HG02938 (cell line): ENCODE data around the gene RPP30.
A peak's percentile ranks its signal among the peaks of the same experiment; 100 is the strongest.

ENCODE experiments used
- ATAC-seq: cut with Tn5 transposase; IDR thresholded peaks from one replicate; pipeline ENCODE4 v1.9.1; 2021; ENCODE audit warnings: mild to moderate bottlenecking, moderate library complexity; ENCODE audit not compliant: unreplicated experiment

The RPP30 gene

GRCh38 chr10:90871766-90872647 is at the start of gene RPP30:
RPP30 (plus strand) TSS chr10:90871974; CDS start chr10:90871987, 13 bp downstream.
- ATAC-seq: peak; percentile 97

DNA sequence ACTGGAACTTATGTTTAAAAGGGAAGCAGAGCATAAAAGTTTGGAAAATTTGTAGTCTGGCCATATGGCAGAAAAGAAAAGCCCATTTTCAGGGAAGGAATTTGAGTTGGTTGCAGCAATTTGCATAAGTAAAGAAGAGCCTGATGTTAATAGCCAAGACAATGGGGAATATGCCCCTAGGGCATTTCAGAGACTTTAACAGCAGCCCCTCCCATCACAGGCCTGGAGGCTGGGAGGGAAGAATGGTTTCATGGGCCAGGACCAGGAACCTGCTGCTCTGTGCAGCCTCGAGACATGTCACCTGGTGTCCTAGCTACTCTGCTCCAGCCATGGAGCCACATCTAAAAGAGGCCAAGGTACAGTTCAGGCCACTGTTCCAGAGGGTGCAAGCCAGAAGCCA is 49.3 kb upstream of the RPP30 start:
- ATAC-seq: no peak

DNA sequence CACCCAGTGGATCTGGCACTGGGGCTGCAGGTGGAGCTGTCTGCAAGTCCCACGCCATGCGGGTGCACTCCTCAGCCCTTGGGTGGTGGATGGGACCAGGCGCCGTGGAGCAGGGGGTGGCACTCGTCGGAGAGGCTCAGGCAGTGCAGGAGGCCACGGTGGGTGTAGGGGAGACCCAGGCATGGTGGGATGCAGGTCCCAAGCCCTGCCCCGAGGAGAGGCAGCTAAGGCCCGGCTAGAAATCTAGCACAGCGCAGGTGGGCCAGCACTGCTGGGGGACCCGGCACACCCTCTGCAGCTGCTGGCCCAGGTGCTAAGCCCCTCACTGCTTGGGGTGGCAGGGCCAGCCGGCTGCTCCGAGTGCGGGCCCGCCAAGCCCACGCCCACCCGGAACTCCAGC is 39.7 kb upstream of the RPP30 start:
- ATAC-seq: no peak

DNA sequence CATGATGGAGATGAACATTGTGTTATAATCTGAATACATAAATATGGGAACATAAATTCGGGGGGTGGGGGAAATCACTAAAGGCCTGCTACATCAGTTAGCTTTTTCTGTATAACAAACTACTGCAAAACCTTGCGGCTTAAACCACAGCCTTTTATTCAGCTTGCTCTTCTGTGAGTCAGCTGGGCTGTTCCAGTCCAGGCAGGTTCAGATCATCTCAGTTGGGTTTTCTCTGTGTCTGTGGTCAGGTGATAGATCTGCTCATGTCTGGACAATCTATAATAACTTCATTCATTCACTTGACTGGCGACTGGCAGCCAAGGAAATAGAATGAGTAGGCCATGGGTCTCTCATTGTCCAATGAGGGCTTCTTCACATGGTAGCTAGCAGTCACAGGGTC is 37.4 kb upstream of the RPP30 start:
- ATAC-seq: no peak

DNA sequence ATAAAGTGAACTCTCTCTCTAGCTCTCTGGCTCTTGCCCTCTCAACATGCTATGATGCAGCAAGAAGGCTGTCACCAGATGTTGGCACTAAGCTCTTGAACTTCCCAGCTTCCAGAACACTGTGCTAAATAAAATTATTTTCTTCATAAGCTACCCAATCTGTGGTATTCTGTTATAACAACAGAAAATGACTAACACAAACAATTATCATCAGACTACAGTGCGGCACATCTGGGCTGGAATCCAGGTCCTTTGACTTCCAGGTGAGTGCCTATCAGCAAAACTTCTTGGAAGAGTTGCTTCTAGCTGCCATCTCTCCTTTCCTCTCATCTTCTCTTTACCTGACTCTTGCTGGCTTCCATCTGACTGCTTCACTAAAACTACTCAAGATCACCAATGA is 34.3 kb upstream of the RPP30 start:
- no peak for ATAC-seq

GRCh38 chr10:90842725-90843124 is 29.0 kb upstream of the RPP30 start:
- ATAC-seq: no peak

DNA sequence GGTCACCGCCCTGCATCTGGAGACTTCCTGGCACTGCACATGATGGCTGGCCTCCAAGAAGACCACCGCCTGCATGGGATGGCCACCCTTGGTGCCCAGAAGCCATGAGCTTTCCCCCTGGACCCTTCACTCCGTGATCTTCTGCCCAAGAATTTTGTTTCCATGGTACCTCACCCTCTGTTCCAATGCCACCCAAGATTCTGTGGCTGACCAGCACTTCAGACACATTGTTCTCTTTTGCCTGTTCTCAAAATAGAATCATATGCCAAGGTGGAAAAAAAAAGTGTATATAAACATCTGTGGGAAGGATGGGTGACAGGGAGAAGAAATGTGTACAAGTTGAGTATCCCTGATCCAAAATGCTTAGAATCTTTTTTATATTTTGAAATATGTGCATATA is 26.0 kb upstream of the RPP30 start:
- ATAC-seq: no peak

DNA sequence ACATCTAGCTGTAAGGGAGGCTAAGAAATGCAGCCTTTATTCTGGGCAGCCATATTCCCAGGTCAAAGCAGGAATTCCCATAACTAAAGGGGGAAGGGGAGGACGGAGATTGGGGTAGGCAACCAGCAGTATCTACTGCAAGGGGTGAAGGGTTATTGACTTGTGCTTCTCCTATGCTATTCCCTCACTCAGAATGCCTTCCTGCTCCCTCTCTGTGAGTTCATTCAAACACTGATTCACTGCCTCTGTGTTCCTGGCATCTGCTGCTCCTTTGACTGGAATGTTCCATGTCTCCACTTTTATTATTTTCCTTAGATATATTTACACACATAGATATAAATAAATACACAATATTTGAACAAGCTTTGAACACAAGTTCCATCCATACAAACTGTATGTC is 25.0 kb upstream of the RPP30 start:
- ATAC-seq: no peak

- ATAC-seq: no peak
Observed at GRCh38 chr10:90847436-90847835, 24.3 kb upstream of the RPP30 start.

DNA sequence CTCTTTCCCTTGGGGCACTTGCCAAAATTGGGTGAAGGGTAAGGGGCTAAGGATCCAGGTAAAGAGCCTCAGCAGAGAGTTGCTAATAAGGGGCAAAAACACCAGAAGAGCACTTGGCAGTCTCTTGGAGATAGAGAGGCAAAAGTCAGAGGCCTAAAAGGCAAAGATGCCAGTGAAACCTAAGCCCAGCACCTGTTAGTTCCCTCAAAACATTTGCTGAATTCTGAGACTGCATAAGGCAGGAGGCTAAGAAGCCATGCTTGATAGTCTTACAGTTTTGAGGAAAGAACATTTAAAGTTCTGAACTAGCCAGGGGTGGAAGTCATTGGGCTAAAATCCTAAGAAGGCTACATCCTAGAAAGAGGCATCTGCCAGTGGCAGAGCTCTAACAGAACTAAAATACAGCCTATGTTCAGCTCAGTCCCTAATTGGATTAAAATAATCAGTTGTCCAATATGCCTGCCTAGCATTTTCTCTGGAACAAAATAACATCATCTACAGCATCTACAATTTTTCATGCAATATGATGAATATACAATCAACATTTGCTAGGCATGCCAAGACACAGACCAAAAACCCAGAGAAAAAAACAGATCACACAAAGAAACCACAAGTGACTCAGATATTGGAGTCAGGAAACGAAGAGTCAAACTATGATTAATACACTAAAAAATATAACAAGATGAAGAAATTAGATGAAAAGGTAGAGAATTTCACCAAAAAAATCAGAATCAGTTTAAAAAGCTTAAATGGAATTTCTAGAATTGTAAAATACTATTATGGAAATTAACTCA is 21.6 kb upstream of the RPP30 start:
- no peak for ATAC-seq

GRCh38 chr10:90855126-90855525 is 16.6 kb upstream of the RPP30 start:
- no peak for ATAC-seq

DNA sequence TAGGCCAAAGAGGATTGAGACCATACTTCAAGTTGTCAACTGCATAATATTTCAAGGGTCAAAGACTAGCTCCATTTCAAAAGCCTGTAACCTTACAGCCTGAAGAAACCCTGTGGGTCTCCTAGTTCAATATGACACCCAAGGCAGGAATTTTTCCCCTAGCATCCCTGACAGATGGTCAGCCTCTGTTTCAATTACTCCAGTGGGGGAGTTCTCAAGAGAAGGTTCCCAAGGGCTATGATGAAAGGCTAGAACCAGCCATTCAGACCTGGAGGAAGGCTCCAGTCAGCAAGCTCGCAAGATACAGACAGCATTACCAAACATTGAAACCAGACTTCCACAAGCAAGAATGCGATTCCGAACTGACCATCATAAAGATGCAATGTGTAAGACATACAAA is 15.5 kb upstream of the RPP30 start:
- no peak for ATAC-seq

DNA sequence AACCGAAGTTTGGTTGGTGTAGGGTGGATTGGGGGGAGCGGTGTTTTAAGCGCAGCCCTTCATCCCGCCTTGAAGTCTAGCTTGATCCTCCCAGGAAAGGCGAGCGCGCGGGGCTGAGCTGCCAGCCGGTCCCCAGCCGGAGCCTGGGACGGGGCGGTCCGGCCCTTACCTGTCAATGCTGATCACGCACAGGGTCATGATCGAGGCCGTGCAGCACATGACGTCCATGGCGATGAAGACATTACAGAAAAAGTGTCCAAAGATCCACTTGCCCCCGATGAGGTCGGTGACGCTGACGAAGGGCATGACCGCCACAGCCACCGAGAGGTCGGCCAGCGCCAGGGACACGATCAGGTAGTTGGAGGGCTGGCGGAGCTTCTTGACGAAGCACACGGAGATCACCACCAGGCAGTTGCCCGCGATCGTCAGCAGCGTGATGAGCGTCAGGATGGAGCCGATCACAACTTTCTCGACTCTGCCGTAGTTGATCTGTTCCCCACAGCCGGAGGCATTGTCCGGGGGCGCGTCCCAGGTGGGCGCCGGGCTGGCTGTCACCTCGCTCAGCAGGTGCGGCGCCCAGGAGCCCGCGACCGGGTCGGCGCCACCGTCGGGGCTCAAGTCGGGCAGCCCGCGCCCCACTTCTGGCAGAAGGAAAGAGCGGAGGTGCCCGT is 14.7 kb upstream of the RPP30 start:
- ATAC-seq: peak; percentile 14

DNA sequence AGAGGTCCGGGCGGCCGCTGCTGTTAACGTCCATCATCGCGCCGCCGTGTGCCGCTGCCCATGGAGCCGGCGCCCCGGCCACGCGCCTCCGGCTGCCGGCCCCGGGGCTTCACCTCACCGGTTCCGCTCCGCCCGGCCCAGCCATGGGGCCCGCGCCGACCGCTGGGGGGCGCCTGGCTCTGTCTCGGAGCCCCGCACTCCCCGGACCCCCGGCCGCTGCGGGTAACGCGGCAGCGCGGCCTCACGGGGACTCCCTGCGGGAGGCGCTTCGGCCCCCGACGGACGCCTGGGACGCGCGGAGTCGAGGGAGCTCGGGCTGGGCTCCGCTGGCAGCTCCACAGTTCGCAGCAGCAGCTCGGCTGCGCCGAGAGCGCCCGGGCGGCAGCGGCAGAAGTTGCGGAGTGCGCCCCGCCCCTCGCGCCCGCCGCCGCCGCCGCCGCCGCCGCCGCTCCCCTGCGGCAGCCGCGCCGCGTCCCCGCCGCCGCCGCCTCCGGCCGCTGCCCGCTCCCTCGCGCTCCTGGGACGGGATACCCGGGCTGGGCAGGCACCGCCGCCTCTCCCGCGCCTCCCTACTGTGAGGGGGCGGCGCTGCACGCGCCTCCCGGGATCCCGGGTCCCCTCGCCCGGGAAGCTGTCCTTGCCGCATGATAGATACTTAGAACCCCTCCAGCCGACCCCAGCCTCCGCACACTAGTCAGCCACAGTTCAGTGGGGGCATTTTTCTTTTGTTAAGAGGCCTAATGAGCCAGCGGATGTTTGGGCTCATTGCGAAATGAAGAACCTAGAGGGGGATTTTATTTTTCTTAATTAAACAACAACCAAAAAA is 13.9 kb upstream of the RPP30 start, which contains the start of gene HTR7:
Gene HTR7, minus strand, starts transcription at position 405 of the 826 bp plus-strand sequence. Its CDS starts 368 bp downstream, at position 37.
- ATAC-seq: peak; percentile 57

- no peak for ATAC-seq
Observed at GRCh38 chr10:90858461-90858968, 13.3 kb upstream of the RPP30 start.

GRCh38 chr10:90859321-90859751 is 12.4 kb upstream of the RPP30 start:
- ATAC-seq: no peak

GRCh38 chr10:90860790-90861189 is 11.0 kb upstream of the RPP30 start:
- ATAC-seq: no peak

DNA sequence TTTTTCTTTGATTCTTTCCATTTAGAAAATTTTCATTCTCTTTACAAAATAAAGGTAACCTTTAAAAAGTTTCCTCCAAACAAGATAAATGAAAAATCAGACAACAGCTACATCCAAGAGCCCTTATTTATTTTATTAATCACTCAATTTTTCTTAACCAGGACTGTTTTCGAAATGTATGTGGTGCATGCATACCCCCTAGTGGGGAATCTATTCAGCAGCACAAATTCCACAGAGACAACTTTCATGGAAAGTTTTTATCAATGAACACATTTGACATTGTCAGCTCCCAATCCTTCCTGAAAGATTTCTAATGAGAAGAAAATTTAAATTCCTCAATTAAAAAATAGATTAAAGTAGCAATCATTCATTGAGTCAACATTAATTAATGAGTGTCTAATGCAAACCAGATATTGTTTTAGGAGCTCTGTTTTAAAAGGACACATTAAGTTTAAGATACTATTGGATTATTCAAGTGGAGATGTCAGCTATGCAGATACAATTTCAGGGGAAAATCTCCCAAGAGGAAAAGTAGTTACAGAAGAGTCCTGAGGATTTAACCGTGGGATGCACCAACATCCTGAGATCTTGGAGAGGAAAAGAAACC is 8.8 kb upstream of the RPP30 start:
- no peak for ATAC-seq

GRCh38 chr10:90865401-90865800 is 6.4 kb upstream of the RPP30 start:
- no peak for ATAC-seq
